ENCODE results near the gene CERS2.
A peak's percentile ranks its signal among the peaks of the same experiment; 100 is the strongest.

- TF ChIP-seq CTCF (IDR thresholded peaks at IDR 0.05; ENCODE audit: control extremely low read depth in 1 of 3, insufficient read depth in 1 of 3, low read depth in 1 of 3, low read length in 3 of 3) = peak; percentile 25 to 80 (median 56)
- TF ChIP-seq SP2 (IDR thresholded peaks at IDR 0.05; ENCODE audit: low read length) = no peak
- TF ChIP-seq CHD7 (IDR thresholded peaks at IDR 0.05; ENCODE audit: insufficient replicate concordance, low read length) = no peak
Observed at GRCh38 chr1:150922519-150922975, 52.1 kb downstream of the CERS2 start.

Data from H1 (cell line).